ENCODE data around the gene NEMP2.

NEMP2 gene

GRCh38 chr2:190455358-190456095 lies 79.0 kb downstream of the NEMP2 start:
- no peak for DNase-seq

- DNase-seq: no peak
These were observed 79.7 kb downstream of the NEMP2 start for GRCh38 chr2:190454795-190455194.
